ENCODE data around the gene PLEKHS1.

DNA sequence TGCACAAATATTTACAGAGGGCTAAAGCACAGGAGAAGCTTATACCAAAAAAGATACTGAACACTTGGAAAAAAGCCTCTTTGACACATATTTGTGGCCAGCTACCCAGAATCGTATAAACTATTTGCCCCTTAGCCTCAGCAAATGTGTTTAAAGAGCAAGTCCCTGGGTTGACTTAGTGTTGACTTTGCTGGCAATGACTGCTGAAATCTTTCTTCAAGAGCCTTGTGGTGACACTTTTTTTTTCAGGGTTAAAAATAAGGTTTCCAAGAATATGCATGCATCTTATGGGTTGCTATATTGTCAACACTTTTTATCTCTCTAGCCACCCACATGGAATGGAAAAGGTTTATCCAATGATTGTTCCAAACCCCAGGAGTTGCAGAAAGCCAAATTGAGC is 14.9 kb upstream of the PLEKHS1 start:
- TF ChIP-seq, protein P1, sequence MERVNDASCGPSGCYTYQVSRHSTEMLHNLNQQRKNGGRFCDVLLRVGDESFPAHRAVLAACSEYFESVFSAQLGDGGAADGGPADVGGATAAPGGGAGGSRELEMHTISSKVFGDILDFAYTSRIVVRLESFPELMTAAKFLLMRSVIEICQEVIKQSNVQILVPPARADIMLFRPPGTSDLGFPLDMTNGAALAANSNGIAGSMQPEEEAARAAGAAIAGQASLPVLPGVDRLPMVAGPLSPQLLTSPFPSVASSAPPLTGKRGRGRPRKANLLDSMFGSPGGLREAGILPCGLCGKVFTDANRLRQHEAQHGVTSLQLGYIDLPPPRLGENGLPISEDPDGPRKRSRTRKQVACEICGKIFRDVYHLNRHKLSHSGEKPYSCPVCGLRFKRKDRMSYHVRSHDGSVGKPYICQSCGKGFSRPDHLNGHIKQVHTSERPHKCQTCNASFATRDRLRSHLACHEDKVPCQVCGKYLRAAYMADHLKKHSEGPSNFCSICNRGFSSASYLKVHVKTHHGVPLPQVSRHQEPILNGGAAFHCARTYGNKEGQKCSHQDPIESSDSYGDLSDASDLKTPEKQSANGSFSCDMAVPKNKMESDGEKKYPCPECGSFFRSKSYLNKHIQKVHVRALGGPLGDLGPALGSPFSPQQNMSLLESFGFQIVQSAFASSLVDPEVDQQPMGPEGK (CRISPR knock-in tag; IDR thresholded peaks at IDR 0.05; ENCODE audit: borderline replicate concordance): no peak
- no peak for TF ChIP-seq ARNTL (CRISPR knock-in tag; IDR thresholded peaks at IDR 0.05; ENCODE audit: borderline replicate concordance, low read depth)
- no peak for TF ChIP-seq ZNF70 (CRISPR knock-in tag; IDR thresholded peaks at IDR 0.05)
